HL-60 (cell line): ENCODE results near the gene VASH2.

Experiments
- POLR2AphosphoS5 ChIP-seq: IDR thresholded peaks from 2 replicates; pipeline ENCODE4 v1.6.1; 2012; ENCODE audit warnings: low read depth
- TF ChIP-seq, protein P1 (sequence below): IDR thresholded peaks from one replicate; pipeline ENCODE4 v1.5.1; 2011; ENCODE audit warnings: low read length, control low read depth, inconsistent platforms; ENCODE audit not compliant: insufficient read depth

DNA sequence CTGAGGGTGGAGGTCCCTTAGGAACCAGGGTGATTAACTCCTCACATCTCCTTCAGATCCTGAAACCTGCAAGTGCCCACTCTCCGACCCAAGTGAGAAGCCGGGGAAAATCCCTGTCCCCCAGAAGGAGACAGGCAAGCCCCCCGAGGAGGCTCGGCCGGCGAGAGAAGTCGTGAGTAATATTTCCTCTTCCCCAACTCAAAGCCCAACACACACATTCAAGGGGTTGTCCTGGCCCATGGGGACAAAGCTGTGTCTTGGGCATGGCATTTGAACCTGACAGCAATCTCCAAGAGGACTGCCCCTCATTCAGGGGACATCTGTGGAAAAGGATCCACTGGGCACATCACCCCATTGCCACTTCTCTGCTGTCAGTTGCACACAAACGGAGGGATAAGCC, 23.6 kb downstream of the VASH2 start:
- TF ChIP-seq, protein P1, sequence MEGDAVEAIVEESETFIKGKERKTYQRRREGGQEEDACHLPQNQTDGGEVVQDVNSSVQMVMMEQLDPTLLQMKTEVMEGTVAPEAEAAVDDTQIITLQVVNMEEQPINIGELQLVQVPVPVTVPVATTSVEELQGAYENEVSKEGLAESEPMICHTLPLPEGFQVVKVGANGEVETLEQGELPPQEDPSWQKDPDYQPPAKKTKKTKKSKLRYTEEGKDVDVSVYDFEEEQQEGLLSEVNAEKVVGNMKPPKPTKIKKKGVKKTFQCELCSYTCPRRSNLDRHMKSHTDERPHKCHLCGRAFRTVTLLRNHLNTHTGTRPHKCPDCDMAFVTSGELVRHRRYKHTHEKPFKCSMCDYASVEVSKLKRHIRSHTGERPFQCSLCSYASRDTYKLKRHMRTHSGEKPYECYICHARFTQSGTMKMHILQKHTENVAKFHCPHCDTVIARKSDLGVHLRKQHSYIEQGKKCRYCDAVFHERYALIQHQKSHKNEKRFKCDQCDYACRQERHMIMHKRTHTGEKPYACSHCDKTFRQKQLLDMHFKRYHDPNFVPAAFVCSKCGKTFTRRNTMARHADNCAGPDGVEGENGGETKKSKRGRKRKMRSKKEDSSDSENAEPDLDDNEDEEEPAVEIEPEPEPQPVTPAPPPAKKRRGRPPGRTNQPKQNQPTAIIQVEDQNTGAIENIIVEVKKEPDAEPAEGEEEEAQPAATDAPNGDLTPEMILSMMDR, result no peak
- no peak for TF ChIP-seq POLR2AphosphoS5
